GM23248 (cell line): Measurements from ENCODE around the gene SEMA4C. TPM values are rescaled to one million over a fixed set of nuclear protein-coding genes. Genes with fewer than 3 reads are reported as not detected.

ENCODE experiments used
- DNase-seq: peaks from one replicate; pipeline ENCODE4 v3.0.0-alpha.2; 2015
- H2AFZ ChIP-seq: fragments of 200-600 bp; sonication (generic); 2 replicates; pipeline ENCODE4 v1.6.1; 2016; ENCODE audit warnings: antibody characterized with exemption
- H3F3A ChIP-seq: fragments of 200-600 bp; sonication (generic); 2 replicates; pipeline ENCODE4 v1.6.1; 2016; ENCODE audit warnings: mild to moderate bottlenecking, antibody characterized with exemption, mixed run types; ENCODE audit not compliant: insufficient read depth
- H3K27ac ChIP-seq: fragments of 200-600 bp; sonication (generic); 2 replicates; pipeline ENCODE4 v1.5.1; 2016; ENCODE audit warnings: mild to moderate bottlenecking
- H3K27me3 ChIP-seq: fragments of 200-600 bp; sonication (generic); replicated peaks from 2 replicates; pipeline ENCODE4 v1.6.1; 2016; ENCODE audit warnings: mild to moderate bottlenecking; ENCODE audit not compliant: insufficient read depth
- H3K36me3 ChIP-seq: fragments of 200-600 bp; sonication (generic); 2 replicates; pipeline ENCODE4 v1.6.1; 2016; ENCODE audit warnings: low read depth, mild to moderate bottlenecking
- H3K4me1 ChIP-seq: fragments of 200-600 bp; sonication (generic); 2 replicates; pipeline ENCODE4 v1.6.1; 2016; ENCODE audit warnings: mild to moderate bottlenecking; ENCODE audit not compliant: insufficient read depth
- H3K4me2 ChIP-seq: fragments of 200-600 bp; sonication (generic); one replicate; pipeline ENCODE4 v1.6.1; 2016; ENCODE audit warnings: mild to moderate bottlenecking; ENCODE audit not compliant: unreplicated experiment
- H3K4me3 ChIP-seq: fragments of 200-600 bp; sonication (generic); 2 replicates; pipeline ENCODE4 v1.5.1; 2016; ENCODE audit warnings: mild to moderate bottlenecking
- H3K79me2 ChIP-seq: fragments of 200-600 bp; sonication (generic); 2 replicates; pipeline ENCODE4 v1.6.1; 2016; ENCODE audit warnings: mild to moderate bottlenecking; ENCODE audit not compliant: insufficient read depth
- H3K9ac ChIP-seq: fragments of 200-600 bp; sonication (generic); 2 replicates; pipeline ENCODE4 v1.6.1; 2016; ENCODE audit warnings: mild to moderate bottlenecking
- H3K9me2 ChIP-seq: fragments of 200-600 bp; sonication (generic); 2 replicates; pipeline ENCODE4 v1.6.1; 2016; ENCODE audit warnings: mixed run types, mild to moderate bottlenecking, moderate library complexity; ENCODE audit not compliant: insufficient read depth
- H3K9me3 ChIP-seq: fragments of 200-600 bp; sonication (generic); one replicate; pipeline ENCODE4 v1.6.1; 2017; ENCODE audit warnings: low read depth
- H4K20me1 ChIP-seq: fragments of 200-600 bp; sonication (generic); 2 replicates; pipeline ENCODE4 v1.6.0; 2016; ENCODE audit not compliant: insufficient read depth
- EZH2 ChIP-seq: fragments of 200-600 bp; sonication (generic); IDR thresholded peaks from 2 replicates; pipeline ENCODE4 v1.6.1; 2018; ENCODE audit warnings: antibody characterized with exemption, mild to moderate bottlenecking; ENCODE audit not compliant: insufficient read depth, poor library complexity, severe bottlenecking
- EZH2phosphoT487 ChIP-seq: fragments of 200-600 bp; sonication (generic); IDR thresholded peaks from 2 replicates; pipeline ENCODE4 v1.6.1; 2018; ENCODE audit warnings: antibody characterized with exemption, moderate library complexity, mild to moderate bottlenecking, low read depth; ENCODE audit not compliant: insufficient read depth
- WGBS, 2 experiments: methylation state at CpG; one replicate each; pipeline ENCODE4 v1.1.6; 2015 to 2017; ENCODE audit warnings: low lambda C conversion rate in 2 of 2, low coverage in 1 of 2; ENCODE audit errors: missing lambda C conversion rate in 2 of 2; 5-methylcytosine and 5-hydroxymethylcytosine counted together
- in situ Hi-C: fragments of 300-500 bp; cut with MboI; formaldehyde crosslinking; loops from 2 replicates; pipeline ENCODE4 v1.15.0; 2020
- polyA plus RNA-seq: library from polyadenylated mRNA; unstranded; fragments of >200 nt; fragmentation: Nextera tagmentation; extraction: Ambion mirVana; gene quantifications from 2 replicates; pipeline ENCODE4 v1.2.1, GENCODE V29; 2016
- total RNA-seq: library from RNA; depleted of rRNA; stranded (reverse); fragments of >200 nt; shearing (Covaris generic); gene quantifications from 2 replicates; pipeline ENCODE4 v1.2.3, GENCODE V29; 2014

The SEMA4C gene
- total and polyA plus RNA-seq, 2 experiments from 2014 or later: 5.5 to 21.0 TPM

- DNase-seq: peak; percentile 68
- no peak overlapping the region for H3K4me3 ChIP-seq
- no peaks in the 10 kb centered on the region for H3K4me1 ChIP-seq
- H3K79me2 ChIP-seq: no peaks in the 10 kb centered on the region
- no peaks in the 10 kb centered on the region for H3K9me3 ChIP-seq
- H3K4me2 ChIP-seq: no peak overlapping the region
- peak overlapping the region; percentile 79 for H2AFZ ChIP-seq
- no peaks in the 10 kb centered on the region for H3K36me3 ChIP-seq
- WGBS, 2 experiments: 25 to 29% methylated on average over 13 of the region's 13 CpGs
- H3K9me2 ChIP-seq: no peaks in the 10 kb centered on the region
- no peak overlapping the region for H3K27ac ChIP-seq
- no peaks in the 10 kb centered on the region for H4K20me1 ChIP-seq
- H3F3A ChIP-seq: no peaks in the 10 kb centered on the region
- no peaks in the 10 kb centered on the region for H3K27me3 ChIP-seq
- in situ Hi-C loops: no loop called here
- H3K9ac ChIP-seq: peak overlapping the region; percentile 58
- TF ChIP-seq EZH2 (no peak), EZH2phosphoT487 (no peak)
Observed at GRCh38 chr2:96906729-96907114, 36.8 kb upstream of the SEMA4C start.

DNA sequence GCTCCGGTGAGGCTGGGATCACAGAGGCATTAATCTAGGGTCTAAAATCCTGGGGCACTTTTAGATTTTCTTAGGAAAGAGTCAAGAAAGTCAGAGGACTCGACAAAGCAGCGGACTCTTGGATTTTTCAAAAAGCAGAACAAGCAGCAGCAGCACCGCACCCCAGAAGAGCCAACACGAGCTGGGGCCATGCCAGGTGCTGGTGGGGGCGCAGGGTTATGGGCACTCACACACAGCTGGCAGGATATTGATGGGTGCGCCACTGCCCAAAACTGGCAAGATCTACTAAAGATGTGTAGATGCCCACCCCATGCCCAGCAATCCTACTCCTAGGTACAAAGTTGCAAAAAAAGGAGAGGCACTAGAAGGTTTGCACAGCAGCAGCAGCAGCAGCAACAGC is 33.9 kb upstream of the SEMA4C start:
- H3K79me2 ChIP-seq: no peaks in the 10 kb centered on the region
- H3K36me3 ChIP-seq: no peaks in the 10 kb centered on the region
- 74 to 75% methylated on average over 7 of the region's 7 CpGs for WGBS, 2 experiments
- H3K9me2 ChIP-seq: no peaks in the 10 kb centered on the region
- no peak overlapping the region for H2AFZ ChIP-seq
- H3K9me3 ChIP-seq: no peaks in the 10 kb centered on the region
- H3K9ac ChIP-seq: no peak overlapping the region
- no peaks in the 10 kb centered on the region for H3K27me3 ChIP-seq
- DNase-seq: no peak
- TF ChIP-seq EZH2: no peak
- no peak for TF ChIP-seq EZH2phosphoT487
- no peak overlapping the region for H3K4me3 ChIP-seq
- no peak overlapping the region for H3K27ac ChIP-seq
- no peaks in the 10 kb centered on the region for H3K4me1 ChIP-seq
- in situ Hi-C loops: no loop called here
- H3K4me2 ChIP-seq: no peak overlapping the region
- H3F3A ChIP-seq: no peaks in the 10 kb centered on the region
- no peaks in the 10 kb centered on the region for H4K20me1 ChIP-seq

- TF ChIP-seq EZH2phosphoT487 (no peak), EZH2 (no peak)
- Histone ChIP-seq H3K4me2 (no peak overlapping the region), H3K4me1 (no peaks in the 10 kb centered on the region), H3K9me3 (no peaks in the 10 kb centered on the region), H4K20me1 (no peaks in the 10 kb centered on the region), H2AFZ (no peak overlapping the region), H3K36me3 (no peaks in the 10 kb centered on the region), H3K79me2 (no peaks in the 10 kb centered on the region), H3F3A (no peaks in the 10 kb centered on the region), H3K9me2 (no peaks in the 10 kb centered on the region), H3K27ac (no peak overlapping the region), H3K9ac (no peak overlapping the region), H3K4me3 (no peak overlapping the region), H3K27me3 (no peaks in the 10 kb centered on the region)
- in situ Hi-C loops: no loop called here
- no peak for DNase-seq
- WGBS, 2 experiments: 89% methylated on average over 7 of the region's 7 CpGs
Observed at GRCh38 chr2:96903318-96903717, 33.4 kb upstream of the SEMA4C start.

GRCh38 chr2:96900237-96900636 is 30.4 kb upstream of the SEMA4C start:
- in situ Hi-C loops: no loop called here
- WGBS, 2 experiments: 74 to 79% methylated on average over 10 of the region's 10 CpGs
- Histone ChIP-seq H3K9me2 (no peaks in the 10 kb centered on the region), H3K27ac (no peak overlapping the region), H3K36me3 (no peaks in the 10 kb centered on the region), H3K4me3 (no peak overlapping the region), H3K27me3 (no peaks in the 10 kb centered on the region), H3K9ac (no peak overlapping the region), H3K9me3 (no peaks in the 10 kb centered on the region), H3K79me2 (no peaks in the 10 kb centered on the region), H3K4me2 (no peak overlapping the region), H3F3A (0 out of 2 replicates have a peak, but pooled peaks cover 4% of the 10 kb centered on the region), H2AFZ (no peak overlapping the region), H4K20me1 (no peaks in the 10 kb centered on the region), H3K4me1 (no peaks in the 10 kb centered on the region)
- no peak for DNase-seq
- TF ChIP-seq EZH2 (no peak), EZH2phosphoT487 (no peak)

GRCh38 chr2:96899413-96899741 is 29.5 kb upstream of the SEMA4C start:
- in situ Hi-C loops: no loop called here
- WGBS, 2 experiments: 95 to 98% methylated on average over 4 of the region's 4 CpGs
- no peaks in the 10 kb centered on the region for H3K36me3 ChIP-seq

More at GRCh38 chr2:96899413-96899741, 29.5 kb upstream of the SEMA4C start:
- no peak overlapping the region for H3K4me2 ChIP-seq
- no peaks in the 10 kb centered on the region for H3K79me2 ChIP-seq
- no peak overlapping the region for H3K4me3 ChIP-seq
- H3K9me3 ChIP-seq: no peaks in the 10 kb centered on the region
- H3K27ac ChIP-seq: no peak overlapping the region
- H3F3A ChIP-seq: 0 out of 2 replicates have a peak, but pooled peaks cover 4% of the 10 kb centered on the region
- TF ChIP-seq EZH2 (no peak), EZH2phosphoT487 (no peak)
- H4K20me1 ChIP-seq: no peaks in the 10 kb centered on the region
- DNase-seq: no peak
- no peaks in the 10 kb centered on the region for H3K27me3 ChIP-seq
- no peaks in the 10 kb centered on the region for H3K4me1 ChIP-seq
- H3K9ac ChIP-seq: no peak overlapping the region
- H2AFZ ChIP-seq: no peak overlapping the region
- H3K9me2 ChIP-seq: no peaks in the 10 kb centered on the region
